NCI-H82 treated with DMSO at 0.1 percent for 48 hours (cell line): ENCODE data around the gene LMF1.

Experiments
- DNase-seq: peaks from one replicate; lab custom pipeline; 2025; ENCODE audit not compliant: unreplicated experiment; lab: John Stamatoyannopoulos, UW

LMF1 gene

DNA sequence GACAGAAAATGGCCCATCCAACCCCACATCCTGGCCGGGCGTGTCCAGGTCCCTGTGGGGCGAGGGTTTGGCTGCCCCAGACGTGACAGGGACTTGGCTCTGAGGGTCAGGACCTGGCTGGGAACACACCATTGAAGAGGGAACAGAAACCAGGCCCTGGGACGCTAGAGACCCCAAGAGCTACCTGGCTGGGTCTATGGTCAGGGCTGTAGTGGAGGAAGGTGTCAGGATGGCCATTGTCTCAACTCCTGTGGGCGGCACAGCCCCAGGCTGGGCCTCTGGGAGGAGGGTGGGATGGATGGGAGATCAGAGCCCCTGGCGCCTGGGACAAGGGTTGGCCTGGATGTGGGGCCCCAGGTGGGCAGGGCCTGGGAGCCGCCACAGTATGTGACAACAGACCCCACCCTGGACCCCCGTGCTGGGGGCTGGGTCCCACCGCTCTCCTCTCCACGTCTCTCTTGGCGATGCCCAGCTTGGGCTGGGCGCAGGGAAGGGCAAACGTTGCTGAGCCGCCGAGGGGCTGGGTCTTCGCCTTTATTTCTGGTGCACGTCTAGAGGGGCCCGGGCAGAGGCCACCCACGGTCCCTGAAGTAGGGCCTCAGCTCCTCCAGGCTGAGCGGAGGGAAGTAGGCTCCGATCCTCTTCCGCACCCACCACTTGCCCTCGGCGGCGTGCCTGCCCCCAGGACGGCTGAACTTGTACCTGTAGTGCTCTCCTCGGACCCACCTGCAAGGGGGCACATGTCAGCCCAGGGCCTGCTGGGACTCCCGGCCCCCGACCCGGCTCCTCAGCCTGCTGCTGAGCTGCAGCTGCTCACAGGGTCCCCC lies 116.6 kb downstream of the LMF1 start:
- DNase-seq, result no peak

DNA sequence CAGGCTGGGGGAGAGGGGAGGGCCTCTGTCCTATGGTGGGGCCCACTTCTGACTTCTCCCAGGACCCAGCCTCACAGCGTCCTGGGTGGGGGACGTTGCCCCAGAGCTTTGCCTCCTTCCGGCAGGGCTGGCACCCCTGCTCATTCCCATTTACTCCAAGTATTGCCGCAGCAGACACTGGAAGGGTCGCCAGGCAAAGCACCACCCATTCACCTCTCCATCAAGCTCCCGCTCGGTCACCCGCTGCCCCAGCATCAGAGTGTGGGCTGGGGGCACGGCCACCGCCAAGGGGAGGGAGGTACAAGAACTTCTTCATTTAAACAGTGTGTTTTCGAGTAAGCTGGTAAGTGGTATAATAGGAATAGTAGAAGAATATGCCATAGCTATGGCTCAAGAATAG lies 117.5 kb downstream of the LMF1 start:
- no peak for DNase-seq

DNA sequence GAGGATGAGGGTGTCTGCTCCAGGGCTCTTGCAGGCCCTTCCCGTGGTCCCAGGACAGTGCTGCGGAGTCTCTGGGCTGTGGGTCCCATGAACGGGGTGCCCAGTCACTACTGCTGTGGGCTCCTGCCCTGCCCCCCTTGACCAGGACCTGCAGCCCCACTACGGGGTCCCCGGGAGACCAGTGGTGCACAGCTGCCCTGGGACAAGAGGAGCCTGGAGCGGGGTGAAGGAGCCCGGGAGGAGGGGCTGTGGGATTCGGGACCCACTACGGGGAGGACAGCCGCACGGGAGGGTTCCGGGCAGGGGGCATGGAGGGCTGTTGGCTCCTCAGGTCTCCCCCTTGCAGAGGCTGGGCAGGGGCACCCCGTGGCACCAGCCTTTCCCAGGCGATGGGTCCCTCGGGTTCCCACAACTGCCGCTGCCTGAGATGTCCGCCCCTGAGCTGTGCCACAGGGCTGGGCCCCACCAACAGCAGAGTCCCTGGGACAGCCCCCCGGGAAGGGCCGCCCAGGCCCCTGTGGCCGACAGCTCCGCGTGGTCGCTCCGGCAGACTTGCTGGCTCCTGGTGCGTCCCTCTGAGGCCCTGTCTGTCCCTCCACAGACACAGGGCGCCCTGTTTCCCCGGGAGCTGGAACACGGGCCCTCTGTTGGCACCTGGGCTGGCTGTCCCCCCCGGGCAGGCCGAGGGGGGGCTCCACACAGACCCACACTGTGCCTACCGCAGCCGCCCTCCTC lies 118.2 kb downstream of the LMF1 start:
- no peak for DNase-seq

- no peak for DNase-seq
Observed at GRCh38 chr16:851871-852270, 118.9 kb downstream of the LMF1 start.

DNA sequence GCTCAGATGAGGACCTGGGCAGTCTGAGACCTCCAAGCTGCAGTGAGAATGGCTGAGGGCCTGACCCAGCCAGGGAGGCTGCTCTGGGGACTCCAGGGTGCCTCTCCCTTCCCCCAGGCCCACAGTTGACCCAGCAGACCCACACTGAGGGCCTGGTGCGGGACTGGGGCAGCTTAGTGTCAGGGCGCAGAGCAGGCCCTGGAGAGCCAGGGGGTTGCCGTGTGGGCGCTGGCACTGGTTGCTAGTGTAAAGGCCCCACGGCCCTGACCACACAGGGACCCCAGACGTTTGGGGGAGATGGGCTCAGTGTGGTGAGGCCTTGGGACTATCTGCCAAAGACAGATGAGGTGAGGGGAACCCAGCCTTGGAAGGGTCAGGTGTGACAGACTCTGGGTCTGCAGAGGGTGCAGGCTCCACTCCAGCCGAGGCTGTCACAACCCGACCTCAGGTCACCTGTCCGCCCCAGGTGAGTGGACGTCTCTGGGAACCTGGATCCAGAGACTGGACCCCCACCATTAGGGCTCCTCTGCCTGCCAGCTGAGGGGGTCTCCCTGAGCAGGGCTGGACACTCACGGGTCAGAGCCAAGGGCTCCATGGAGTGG lies 119.5 kb downstream of the LMF1 start:
- DNase-seq, result no peak

GRCh38 chr16:850668-851067 lies 120.1 kb downstream of the LMF1 start:
- DNase-seq, result no peak

DNA sequence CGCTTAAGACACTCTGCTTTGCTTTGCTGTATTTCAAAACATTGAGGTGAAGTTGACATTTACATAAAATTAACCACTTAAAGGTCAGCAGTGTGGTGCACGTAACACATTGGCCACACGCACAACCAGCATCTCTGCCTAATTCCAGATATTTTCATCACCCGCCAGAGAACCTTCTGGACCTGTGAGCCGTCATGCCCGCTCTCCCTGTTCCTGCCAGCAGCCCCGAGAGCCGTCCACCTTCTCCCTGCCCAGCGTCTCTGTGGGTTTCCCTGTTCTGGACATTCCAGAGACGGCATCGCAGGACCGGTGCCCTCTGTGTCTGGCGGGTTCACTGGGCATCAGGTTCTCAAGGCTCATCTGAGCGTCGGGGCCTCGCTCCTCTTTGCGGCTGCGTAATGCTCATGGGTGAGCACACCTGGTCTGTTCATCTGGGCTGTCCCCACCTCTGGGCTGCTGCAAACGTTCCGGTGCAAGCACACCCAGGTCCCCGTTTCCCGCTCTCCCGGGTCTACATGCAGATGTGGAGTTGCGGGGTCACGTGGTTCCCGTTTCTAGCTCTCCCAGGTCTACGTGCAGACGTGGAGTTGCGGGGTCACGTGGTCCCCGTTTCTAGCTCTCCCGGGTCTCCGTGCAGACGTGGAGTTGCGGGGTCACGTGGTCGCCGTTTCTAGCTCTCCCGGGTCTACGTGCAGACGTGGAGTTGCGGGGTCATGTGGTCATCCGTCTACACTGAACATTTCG lies 122.1 kb downstream of the LMF1 start:
- DNase-seq, result no peak

- DNase-seq, result no peak
Observed at GRCh38 chr16:847681-848445, 122.9 kb downstream of the LMF1 start.

GRCh38 chr16:847151-847550 lies 123.6 kb downstream of the LMF1 start:
- DNase-seq, result no peak

GRCh38 chr16:845351-845745 lies 125.4 kb downstream of the LMF1 start:
- DNase-seq, result no peak

- no peak for DNase-seq
Observed at GRCh38 chr16:844638-845350, 126.0 kb downstream of the LMF1 start.

GRCh38 chr16:843771-844170 lies 127.0 kb downstream of the LMF1 start:
- DNase-seq, result no peak

DNA sequence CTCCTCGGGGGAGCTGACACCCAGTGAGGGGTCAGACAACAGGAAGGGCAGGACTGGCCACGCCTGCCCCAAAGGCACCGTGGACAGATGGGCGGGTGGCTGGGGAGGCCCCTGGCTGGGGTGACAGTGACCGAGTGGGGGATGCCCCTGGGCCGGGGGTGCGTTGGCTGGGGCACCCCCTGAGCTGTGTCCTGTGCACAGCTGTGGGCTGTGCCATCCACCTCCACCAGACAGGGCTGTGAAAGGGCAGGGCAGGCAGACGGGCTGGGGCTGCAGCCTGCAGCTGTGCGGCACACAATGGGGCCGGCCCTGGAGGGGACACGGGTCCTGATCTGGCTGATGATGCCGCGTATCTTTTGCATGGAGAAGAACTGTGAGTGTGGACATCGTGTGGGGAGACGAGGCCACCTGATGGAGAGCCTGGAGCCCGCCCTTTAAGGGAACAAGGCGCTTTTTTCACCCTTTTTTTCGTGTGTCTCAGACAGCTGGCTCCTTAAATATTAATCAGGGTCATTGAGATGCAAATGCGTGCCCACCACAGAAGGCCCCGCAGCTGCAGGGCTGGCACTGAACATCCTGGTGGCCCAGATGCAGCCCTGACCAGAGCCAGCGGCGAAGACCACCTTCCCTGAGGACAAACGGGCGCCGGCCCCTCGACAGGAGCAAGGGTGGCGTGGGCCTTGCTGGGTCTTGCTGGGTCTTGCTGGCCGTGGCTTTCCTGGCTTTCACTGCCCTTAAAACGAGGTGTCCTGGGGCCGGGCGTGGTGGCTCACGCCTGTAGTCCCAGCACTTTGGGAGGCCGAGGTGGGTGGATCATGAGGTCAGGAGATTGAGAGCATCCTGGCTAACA lies 127.8 kb downstream of the LMF1 start:
- DNase-seq, result no peak

DNA sequence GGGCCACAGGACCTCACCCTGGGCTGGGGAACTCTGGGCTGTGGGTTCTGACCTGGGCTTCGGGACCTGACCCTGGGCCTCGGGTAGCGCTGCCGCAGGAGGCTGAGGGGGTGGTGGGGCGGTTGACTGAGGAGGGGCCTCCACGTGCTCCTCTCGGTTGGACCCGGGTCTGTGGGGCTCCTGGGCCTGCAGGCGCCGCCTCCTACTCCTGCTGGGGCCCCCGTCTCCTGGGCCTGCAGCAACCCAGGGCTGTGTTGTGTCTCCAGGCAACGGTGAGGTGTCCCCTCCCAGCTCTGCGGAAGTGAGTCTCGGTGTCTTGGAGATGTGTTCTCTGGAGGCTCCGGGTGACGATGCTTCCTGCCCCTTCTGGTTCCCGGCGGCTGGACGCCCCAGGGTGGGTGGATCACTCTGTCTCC lies 128.7 kb downstream of the LMF1 start:
- DNase-seq, result no peak

- DNase-seq, result no peak
Observed at GRCh38 chr16:841455-842060, 129.2 kb downstream of the LMF1 start.

GRCh38 chr16:840561-841454 lies 130.0 kb downstream of the LMF1 start:
- no peak for DNase-seq

GRCh38 chr16:839643-840408 lies 131.0 kb downstream of the LMF1 start:
- no peak for DNase-seq
